SU-DHL-6 (cell line): ENCODE measurements around the gene C1QTNF5.

ENCODE experiments used
- H2AFZ ChIP-seq: fragments of 200-600 bp; sonication (generic); 2 replicates; pipeline ENCODE4 v1.6.1; 2014; ENCODE audit warnings: low read depth, mild to moderate bottlenecking, moderate library complexity, mixed read lengths, antibody characterized with exemption, low read length; ENCODE audit not compliant: severe bottlenecking
- H3F3A ChIP-seq: fragments of 200-600 bp; shearing (Covaris generic); 2 replicates; pipeline ENCODE4 v1.6.0; 2016; ENCODE audit warnings: antibody characterized with exemption, mild to moderate bottlenecking; ENCODE audit not compliant: insufficient read depth
- H3K27ac ChIP-seq: fragments of 200-600 bp; sonication (generic); 2 replicates; pipeline ENCODE4 v1.5.1; 2016; ENCODE audit warnings: low read depth, mild to moderate bottlenecking, low read length, moderate library complexity, mixed read lengths
- H3K27me3 ChIP-seq: fragments of 200-600 bp; sonication (generic), shearing (Covaris generic); 2 replicates; pipeline ENCODE4 v1.6.0; 2014; ENCODE audit warnings: mild to moderate bottlenecking, low read length
- H3K36me3 ChIP-seq: fragments of 200-600 bp; sonication (generic); 2 replicates; pipeline ENCODE4 v1.6.1; 2014; ENCODE audit warnings: mild to moderate bottlenecking, low read length, mixed read lengths
- H3K4me2 ChIP-seq: fragments of 300-600, 200-600 bp; shearing (Covaris generic), sonication (generic); 2 replicates; pipeline ENCODE4 v1.6.0; 2014; ENCODE audit warnings: low read length, low read depth, mild to moderate bottlenecking; ENCODE audit not compliant: poor library complexity, severe bottlenecking
- H3K4me3 ChIP-seq: fragments of 200-600 bp; sonication (generic); 2 replicates; pipeline ENCODE4 v1.5.1; 2014; ENCODE audit warnings: antibody characterized with exemption, low read length, mild to moderate bottlenecking, mixed read lengths; ENCODE audit not compliant: insufficient read depth, poor library complexity, severe bottlenecking
- H3K79me2 ChIP-seq: fragments of 200-600 bp; sonication (generic); 2 replicates; pipeline ENCODE4 v1.6.1; 2014; ENCODE audit warnings: mild to moderate bottlenecking, low read length, moderate library complexity; ENCODE audit not compliant: insufficient read depth
- H3K9ac ChIP-seq: fragments of 200-600 bp; sonication (generic); 2 replicates; pipeline ENCODE4 v1.7.0; 2014; ENCODE audit warnings: mild to moderate bottlenecking, low read length
- H3K9me2 ChIP-seq: fragments of 200-600 bp; sonication (generic); replicated peaks from 2 replicates; pipeline ENCODE4 v1.6.1; 2014; ENCODE audit warnings: low read length; ENCODE audit not compliant: insufficient read depth
- H3K9me3 ChIP-seq: fragments of 200-600 bp; sonication (generic); 2 replicates; pipeline ENCODE4 v1.6.1; 2014; ENCODE audit warnings: low read length, mixed read lengths; ENCODE audit not compliant: insufficient read depth
- H4K20me1 ChIP-seq: fragments of 200-600 bp; sonication (generic); 2 replicates; pipeline ENCODE4 v1.6.1; 2014; ENCODE audit warnings: low read depth, mild to moderate bottlenecking, antibody characterized with exemption, low read length, moderate library complexity, mixed read lengths
- CTCF ChIP-seq: fragments of 200-600 bp; sonication (generic); IDR thresholded peaks from one replicate; pipeline ENCODE4 v1.5.1; 2017; ENCODE audit warnings: antibody characterized with exemption, mild to moderate bottlenecking, low read length, moderate library complexity; ENCODE audit not compliant: insufficient read depth, poor library complexity, severe bottlenecking
- EZH2phosphoT487 ChIP-seq: fragments of 200-600 bp; sonication (generic), shearing (Covaris generic); conservative IDR thresholded peaks from 2 replicates; pipeline ENCODE4 v1.6.1; 2018; ENCODE audit warnings: mild to moderate bottlenecking, antibody characterized with exemption, low read length, moderate library complexity, mixed read lengths

C1QTNF5 gene

GRCh38 chr11:119365071-119365591 lies 24.4 kb upstream of the C1QTNF5 start:
- no peaks in the 10 kb centered on the region for H3K27me3 ChIP-seq
- no peak overlapping the region for H3K4me3 ChIP-seq
- no peak for TF ChIP-seq EZH2phosphoT487
- TF ChIP-seq CTCF: no peak
- no peaks in the 10 kb centered on the region for H4K20me1 ChIP-seq
- no peaks in the 10 kb centered on the region for H3K9me2 ChIP-seq
- no peak overlapping the region for H2AFZ ChIP-seq
- H3F3A ChIP-seq: no peaks in the 10 kb centered on the region
- no peak overlapping the region for H3K4me2 ChIP-seq
- H3K9me3 ChIP-seq: no peaks in the 10 kb centered on the region
- no peaks in the 10 kb centered on the region for H3K79me2 ChIP-seq
- no peak overlapping the region for H3K9ac ChIP-seq
- no peaks in the 10 kb centered on the region for H3K36me3 ChIP-seq
- no peak overlapping the region for H3K27ac ChIP-seq

- Histone ChIP-seq H3K79me2 (no peaks in the 10 kb centered on the region), H3K9ac (no peak overlapping the region), H3K9me3 (no peaks in the 10 kb centered on the region), H4K20me1 (no peaks in the 10 kb centered on the region), H3K4me2 (no peak overlapping the region), H3K27ac (no peak overlapping the region), H3K36me3 (no peaks in the 10 kb centered on the region), H3K27me3 (no peaks in the 10 kb centered on the region), H3K4me3 (no peak overlapping the region), H3K9me2 (no peaks in the 10 kb centered on the region), H3F3A (no peaks in the 10 kb centered on the region), H2AFZ (no peak overlapping the region)
- TF ChIP-seq EZH2phosphoT487: no peak
- TF ChIP-seq CTCF: no peak
Observed at GRCh38 chr11:119363851-119364590, 23.3 kb upstream of the C1QTNF5 start.

GRCh38 chr11:119363081-119363850 lies 22.6 kb upstream of the C1QTNF5 start:
- Histone ChIP-seq H3K36me3 (no peaks in the 10 kb centered on the region), H3K79me2 (no peaks in the 10 kb centered on the region), H3K9me2 (no peaks in the 10 kb centered on the region), H3K27me3 (no peaks in the 10 kb centered on the region), H2AFZ (no peak overlapping the region), H3K4me2 (no peak overlapping the region), H4K20me1 (no peaks in the 10 kb centered on the region), H3F3A (no peaks in the 10 kb centered on the region), H3K4me3 (no peak overlapping the region), H3K9me3 (no peaks in the 10 kb centered on the region), H3K9ac (no peak overlapping the region), H3K27ac (no peak overlapping the region)
- no peak for TF ChIP-seq EZH2phosphoT487
- no peak for TF ChIP-seq CTCF
